MM.1S (cell line): ENCODE results near the gene CPXM2.

Experiments
- DNase-seq: peaks from one replicate; pipeline ENCODE4 v3.0.0-alpha.2; 2015
- H2AFZ ChIP-seq: fragments of 300-600 bp; sonication (generic); 2 replicates; pipeline ENCODE4 v1.6.0; 2016; ENCODE audit warnings: antibody characterized with exemption, low read length
- H3F3A ChIP-seq: fragments of 300-600 bp; sonication (generic); 2 replicates; pipeline ENCODE4 v1.6.1; 2016; ENCODE audit warnings: mild to moderate bottlenecking, antibody characterized with exemption, low read length, moderate library complexity, mixed read lengths; ENCODE audit not compliant: insufficient read depth
- H3K27ac ChIP-seq: fragments of 300-600 bp; sonication (generic); 2 replicates; pipeline ENCODE4 v1.5.1; 2016; ENCODE audit warnings: mild to moderate bottlenecking, low read length
- H3K27me3 ChIP-seq: fragments of 300-600 bp; sonication (generic); replicated peaks from 2 replicates; pipeline ENCODE4 v1.6.0; 2016; ENCODE audit warnings: low read length; ENCODE audit not compliant: insufficient read depth
- H3K36me3 ChIP-seq: fragments of 300-600 bp; sonication (generic); replicated peaks from 2 replicates; pipeline ENCODE4 v1.6.1; 2016; ENCODE audit warnings: mild to moderate bottlenecking, low read length, mixed read lengths; ENCODE audit not compliant: insufficient read depth
- H3K4me1 ChIP-seq: fragments of 300-600 bp; sonication (generic); 2 replicates; pipeline ENCODE4 v1.6.1; 2016; ENCODE audit warnings: low read length, mixed read lengths
- H3K4me2 ChIP-seq: fragments of 300-600 bp; sonication (generic); 2 replicates; pipeline ENCODE4 v1.6.0; 2016; ENCODE audit warnings: low read depth, low read length
- H3K4me3 ChIP-seq: fragments of 300-600 bp; sonication (generic); 2 replicates; pipeline ENCODE4 v1.5.1; 2016; ENCODE audit warnings: low read length, mixed read lengths
- H3K79me2 ChIP-seq: fragments of 300-600 bp; sonication (generic); 2 replicates; pipeline ENCODE4 v1.6.1; 2016; ENCODE audit warnings: mixed run types, low read length, mixed read lengths
- H3K9ac ChIP-seq: fragments of 300-600 bp; sonication (generic); 2 replicates; pipeline ENCODE4 v1.6.1; 2016; ENCODE audit warnings: low read length, mixed read lengths
- H3K9me2 ChIP-seq: fragments of 300-600 bp; sonication (generic); replicated peaks from 2 replicates; pipeline ENCODE4 v1.6.1; 2016; ENCODE audit warnings: mild to moderate bottlenecking, low read length, mixed read lengths; ENCODE audit not compliant: insufficient read depth
- H3K9me3 ChIP-seq: fragments of 300-600 bp; sonication (generic); replicated peaks from 2 replicates; pipeline ENCODE4 v1.6.1; 2016; ENCODE audit warnings: mild to moderate bottlenecking, low read length, mixed read lengths; ENCODE audit not compliant: insufficient read depth
- H4K20me1 ChIP-seq: fragments of 300-600 bp; sonication (generic); 2 replicates; pipeline ENCODE4 v1.6.1; 2016; ENCODE audit warnings: mild to moderate bottlenecking, low read length, moderate library complexity, mixed read lengths; ENCODE audit not compliant: insufficient read depth
- CTCF ChIP-seq: fragments of 300-600 bp; sonication (generic); IDR thresholded peaks from 2 replicates; pipeline ENCODE4 v1.5.1; 2016; ENCODE audit warnings: antibody characterized with exemption, low read length, mixed read lengths
- EZH2 ChIP-seq: fragments of 300-600 bp; sonication (generic); optimal IDR thresholded peaks from 2 replicates; pipeline ENCODE3; 2017; ENCODE audit warnings: low read depth, mild to moderate bottlenecking, antibody characterized with exemption, low read length, mixed read lengths
- EZH2phosphoT487 ChIP-seq: fragments of 300-600 bp; sonication (generic); IDR thresholded peaks from 2 replicates; pipeline ENCODE4 v1.6.1; 2018; ENCODE audit warnings: antibody characterized with exemption, low read length

Gene CPXM2

GRCh38 chr10:123891144-123892071 is at the start of gene CPXM2:
Gene CPXM2, minus strand, starts transcription at chr10:123891807. Its CDS starts 148 bp downstream, at chr10:123891659.
- no peak for DNase-seq
- no peaks in the 10 kb centered on the region for H3F3A ChIP-seq
- no peaks in the 10 kb centered on the region for H3K9me3 ChIP-seq
- no peaks in the 10 kb centered on the region for H3K79me2 ChIP-seq
- H4K20me1 ChIP-seq: no peaks in the 10 kb centered on the region
- no peak within 1 kb of the TSS for H3K4me2 ChIP-seq
- no peak within 1 kb of the TSS for H3K27ac ChIP-seq
- H3K4me3 ChIP-seq: no peak within 1 kb of the TSS
- H3K36me3 ChIP-seq: no peaks in the 10 kb centered on the region
- TF ChIP-seq EZH2phosphoT487: no peak
- TF ChIP-seq CTCF: no peak
- no peak for TF ChIP-seq EZH2
- no peaks in the 10 kb centered on the region; the same call in 1 of the 2 replicates for H3K27me3 ChIP-seq
- H3K9me2 ChIP-seq: no peaks in the 10 kb centered on the region
- no peak within 1 kb of the TSS for H2AFZ ChIP-seq
- no peak within 1 kb of the TSS for H3K9ac ChIP-seq
- peaks cover 1% of the 10 kb centered on the region; the same call in 1 of the 2 replicates for H3K4me1 ChIP-seq

GRCh38 chr10:123939591-123939990 is 48.0 kb upstream of the CPXM2 start:
- Histone ChIP-seq H3K27me3 (no peaks in the 10 kb centered on the region), H3K9ac (no peak overlapping the region), H3K9me3 (no peaks in the 10 kb centered on the region), H2AFZ (no peak overlapping the region), H3K4me1 (no peaks in the 10 kb centered on the region), H3K4me3 (no peak overlapping the region), H3K9me2 (no peaks in the 10 kb centered on the region), H3K79me2 (no peaks in the 10 kb centered on the region), H4K20me1 (no peaks in the 10 kb centered on the region), H3K27ac (no peak overlapping the region), H3K36me3 (no peaks in the 10 kb centered on the region), H3F3A (no peaks in the 10 kb centered on the region), H3K4me2 (no peak overlapping the region)
- TF ChIP-seq EZH2phosphoT487 (no peak), CTCF (no peak), EZH2 (no peak)
- no peak for DNase-seq

- Histone ChIP-seq H3K36me3 (no peaks in the 10 kb centered on the region), H3K9ac (no peak overlapping the region), H3K9me2 (no peaks in the 10 kb centered on the region), H2AFZ (no peak overlapping the region), H3K4me3 (no peak overlapping the region), H3K79me2 (no peaks in the 10 kb centered on the region), H4K20me1 (no peaks in the 10 kb centered on the region), H3F3A (no peaks in the 10 kb centered on the region), H3K27me3 (no peaks in the 10 kb centered on the region), H3K27ac (no peak overlapping the region), H3K4me2 (no peak overlapping the region), H3K4me1 (no peaks in the 10 kb centered on the region), H3K9me3 (no peaks in the 10 kb centered on the region)
- no peak for TF ChIP-seq EZH2phosphoT487
- no peak for TF ChIP-seq CTCF
- no peak for TF ChIP-seq EZH2
- no peak for DNase-seq
Observed at GRCh38 chr10:123938890-123939289, 47.3 kb upstream of the CPXM2 start.
